Measurements from ENCODE around the gene RYK.
A peak's percentile ranks its signal among the peaks of the same experiment; 100 is the strongest.
"Not testable (repeated sequence)": the region's sequence is repeated elsewhere in the genome, so short reads cannot be mapped to it uniquely, and the experiment has no call there.

RYK gene

DNA sequence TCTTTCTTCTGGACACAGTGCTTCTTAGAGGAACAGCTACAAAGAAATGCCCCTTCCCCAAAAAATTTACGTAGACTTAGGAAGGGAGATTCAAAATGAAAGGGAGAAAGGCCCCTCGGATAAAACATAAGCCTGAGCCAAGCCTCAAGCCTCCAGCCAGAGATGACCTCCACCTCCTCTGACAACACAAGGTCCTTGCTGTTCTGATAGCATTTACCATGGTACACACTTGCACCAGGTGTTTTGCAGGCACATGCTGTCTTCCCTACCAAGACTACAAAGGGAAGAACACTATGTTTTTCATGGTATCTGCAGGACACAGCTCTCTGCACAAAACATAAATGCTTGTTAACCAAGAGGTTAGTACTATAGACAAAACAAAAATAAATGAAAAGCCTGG is 27.8 kb downstream of the RYK start:
- DNase-seq (ENCODE audit: low read depth in 2 of 3, low spot score in 1 of 3): no peak

DNA sequence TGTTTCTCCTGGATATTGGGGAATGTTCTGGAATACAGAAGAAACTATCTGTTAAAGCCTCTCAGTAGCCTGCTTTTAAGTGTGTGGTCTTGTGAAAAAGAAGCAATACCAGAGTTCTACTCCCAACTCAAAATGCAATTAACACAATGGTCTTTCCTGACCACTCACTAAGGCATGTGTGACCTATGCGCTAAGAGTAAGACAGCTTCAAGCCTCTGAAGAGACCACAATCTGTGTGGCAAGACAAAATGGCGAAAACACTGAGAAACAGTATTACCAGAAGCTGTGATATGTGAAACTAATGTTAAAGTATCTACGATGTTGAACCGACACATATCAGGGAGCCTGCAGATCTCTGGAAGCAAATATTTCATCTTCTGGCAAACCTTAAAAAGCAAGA is 33.8 kb downstream of the RYK start:
- DNase-seq (ENCODE audit: low read depth in 2 of 3, low spot score in 1 of 3): no peak

DNA sequence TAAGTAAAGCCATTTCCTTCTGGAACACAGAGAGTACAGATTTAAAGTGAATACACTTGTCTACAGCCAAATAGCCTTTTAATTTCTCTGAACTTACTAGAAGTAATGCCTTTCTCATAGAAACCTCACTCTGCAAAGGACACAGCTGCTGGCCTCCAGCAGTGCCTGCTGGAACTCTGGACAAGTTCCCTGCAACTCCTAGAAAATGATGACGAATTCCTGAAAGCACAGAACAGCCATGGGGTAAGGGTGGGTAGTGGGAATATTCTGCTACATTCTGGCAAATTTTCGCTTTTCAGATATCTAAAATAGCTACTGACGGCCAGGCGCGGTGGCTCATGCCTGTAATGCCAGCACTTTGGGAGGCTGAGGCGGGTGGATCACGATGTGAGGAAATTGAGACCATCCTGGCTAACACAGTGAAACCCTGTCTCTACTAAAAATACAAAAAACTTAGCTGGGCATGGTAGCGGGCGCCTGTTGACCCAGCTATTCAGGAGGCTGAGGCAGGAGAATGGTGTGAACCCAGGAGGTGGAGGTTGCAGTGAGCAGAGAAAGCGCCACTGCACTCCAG is 34.4 kb downstream of the RYK start:
- DNase-seq (ENCODE audit: low read depth in 2 of 3, low spot score in 1 of 3): no peak

DNA sequence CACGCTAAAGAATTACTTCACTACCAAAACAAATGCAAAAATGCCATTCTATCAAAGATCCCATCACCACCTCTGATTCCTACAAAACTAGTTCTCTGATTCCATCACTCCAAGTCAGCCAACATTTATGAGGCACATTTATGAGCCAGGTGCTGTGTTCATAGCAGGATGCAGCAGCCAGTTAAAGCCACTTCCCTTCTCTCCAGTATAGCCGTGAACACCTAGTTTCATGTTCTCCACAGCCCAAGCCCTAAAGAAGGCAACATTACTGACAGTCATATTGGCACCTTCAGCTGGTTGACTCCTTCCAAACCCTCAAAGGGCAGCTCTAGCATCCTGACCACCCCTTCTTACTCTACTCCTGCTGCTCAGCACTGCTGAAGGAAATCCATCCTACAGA is 36.4 kb downstream of the RYK start:
- no peak for DNase-seq (ENCODE audit: low read depth in 2 of 3, low spot score in 1 of 3)

DNA sequence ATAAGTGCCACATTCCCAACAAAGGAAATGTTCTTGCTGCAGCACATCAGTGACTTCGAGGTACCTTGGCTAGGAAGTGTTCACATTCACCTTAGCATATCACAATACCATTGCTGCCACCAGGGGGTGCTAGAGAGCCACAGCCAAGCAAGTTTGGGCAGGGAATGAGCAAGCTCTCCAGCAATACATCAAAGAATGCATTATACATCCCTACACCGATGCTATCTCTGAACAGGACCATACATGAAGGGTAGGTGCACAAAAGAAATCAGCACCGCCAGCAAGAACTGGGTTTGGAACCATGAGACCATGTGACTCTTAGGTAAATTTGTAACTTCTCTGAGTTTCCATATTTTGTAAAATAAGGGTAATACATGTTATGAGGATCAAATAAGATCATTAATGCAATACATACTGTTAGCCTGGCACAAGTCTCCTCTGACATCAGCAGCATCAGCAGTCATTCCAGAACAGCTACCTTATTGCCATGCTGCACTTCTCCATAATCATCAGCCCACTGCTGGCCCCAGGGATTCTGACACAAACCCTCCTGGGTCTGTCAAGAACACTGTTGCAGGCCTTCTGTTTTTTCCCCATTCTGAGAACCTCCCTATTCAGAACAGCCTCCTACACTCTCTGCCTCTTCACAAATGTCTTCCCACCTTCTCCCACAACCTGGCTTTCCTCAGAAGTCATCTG is 37.5 kb downstream of the RYK start:
- DNase-seq (ENCODE audit: low read depth in 2 of 3, low spot score in 1 of 3): peak; percentile 74 to 95 (median 81)

DNA sequence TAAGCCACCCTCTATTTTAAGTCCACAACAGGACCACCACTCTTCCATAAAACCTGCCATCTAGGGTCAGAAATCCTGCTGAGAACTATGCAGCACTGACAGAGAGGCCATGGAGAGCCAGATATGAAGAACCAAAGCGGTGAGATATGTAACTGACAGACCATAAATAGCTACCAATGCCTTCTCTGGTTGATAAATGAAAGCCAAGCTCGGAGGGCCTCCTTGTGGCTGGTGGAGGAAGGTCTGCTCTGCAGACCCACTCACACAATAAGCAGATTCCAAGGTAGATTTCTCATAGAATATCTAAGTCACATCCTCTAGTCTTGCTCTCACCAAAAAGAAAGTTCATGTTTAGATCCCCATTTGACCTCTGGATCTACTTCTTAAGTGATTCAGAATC is 38.9 kb downstream of the RYK start:
- DNase-seq (ENCODE audit: low read depth in 2 of 3, low spot score in 1 of 3): no peak

DNA sequence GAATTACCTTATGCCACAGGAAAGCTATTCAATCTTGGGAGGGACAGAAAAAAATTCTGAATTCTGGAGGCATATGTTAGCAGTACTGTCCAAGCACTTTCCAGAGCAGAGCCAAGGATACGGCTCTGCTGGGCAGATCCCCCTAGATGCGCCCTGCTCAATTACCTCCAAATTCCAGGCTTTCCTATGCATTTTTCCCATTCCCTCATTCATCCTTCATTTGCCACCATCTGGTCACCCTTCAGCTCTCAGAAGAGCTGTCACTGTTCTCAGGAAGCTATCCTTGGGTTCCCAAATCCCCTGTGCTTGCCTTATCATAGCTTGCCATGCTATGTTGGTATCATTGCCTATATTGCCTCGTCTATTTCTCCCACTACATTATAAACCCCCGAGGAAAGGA is 45.2 kb downstream of the RYK start:
- DNase-seq (ENCODE audit: low read depth in 2 of 3, low spot score in 1 of 3): no peak

DNA sequence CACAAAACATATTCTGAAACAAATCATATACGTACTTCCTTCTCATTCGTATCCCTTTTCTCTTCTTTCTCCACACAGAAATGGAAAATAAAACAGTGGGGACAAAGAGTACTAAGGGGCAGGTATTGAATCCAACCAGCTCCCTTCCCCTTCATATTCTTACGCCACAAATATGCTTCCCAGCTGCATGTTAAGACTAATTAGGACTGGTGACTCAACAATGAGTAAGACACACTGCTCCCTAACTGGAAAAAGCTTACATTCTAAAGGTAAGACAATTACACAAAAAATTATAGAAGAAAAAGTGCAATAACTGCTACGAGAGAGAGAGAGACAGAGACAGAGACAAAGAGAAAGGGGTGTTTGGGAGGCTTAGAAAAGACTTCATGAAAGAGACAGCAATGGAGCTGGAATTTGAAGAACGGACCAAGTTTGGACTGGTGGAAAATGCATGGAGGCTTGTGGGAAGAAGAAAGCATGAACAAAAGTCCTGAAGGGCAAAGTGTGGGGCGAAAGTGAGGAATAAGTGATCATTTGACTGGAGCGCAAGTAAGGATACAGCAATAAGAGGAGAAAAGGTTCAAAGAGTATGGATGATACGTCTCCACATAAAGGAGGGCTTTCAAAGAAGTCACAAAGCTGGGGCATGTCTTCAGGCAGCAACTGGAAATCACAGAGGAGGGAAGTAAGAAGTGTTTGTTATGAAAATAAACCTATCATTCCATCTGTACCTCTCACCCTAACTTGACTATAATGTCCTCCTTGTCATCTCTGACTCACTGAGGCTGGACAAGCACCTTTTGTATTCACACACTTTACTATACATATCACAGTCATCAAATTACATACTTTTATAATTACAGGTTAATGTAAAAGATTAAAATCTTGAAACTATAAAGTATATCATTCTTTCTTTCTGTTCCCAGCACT is 49.2 kb downstream of the RYK start:
- DNase-seq (ENCODE audit: low read depth in 2 of 3, low spot score in 1 of 3): no peak

DNA sequence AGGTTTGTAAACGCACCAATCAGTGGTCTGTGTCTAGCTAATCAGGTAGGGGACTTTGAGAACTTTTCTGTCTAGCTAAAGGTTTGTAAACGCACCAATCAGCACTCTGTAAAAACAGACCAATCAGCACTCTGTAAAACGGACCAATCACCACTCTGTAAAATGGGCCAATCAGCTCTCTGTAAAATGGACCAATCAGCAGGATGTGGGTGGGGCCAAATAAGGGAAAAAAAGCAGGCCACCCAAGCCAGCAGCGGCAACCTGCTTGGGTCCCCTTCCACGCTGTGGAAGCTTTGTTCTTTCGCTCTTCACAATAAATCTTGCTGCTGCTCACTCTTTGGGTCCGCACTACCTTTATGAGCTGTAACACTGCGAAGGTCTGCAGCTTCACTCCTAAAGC is 50.8 kb downstream of the RYK start:
- DNase-seq (ENCODE audit: low read depth in 2 of 3, low spot score in 1 of 3): not testable (repeated sequence)

DNA sequence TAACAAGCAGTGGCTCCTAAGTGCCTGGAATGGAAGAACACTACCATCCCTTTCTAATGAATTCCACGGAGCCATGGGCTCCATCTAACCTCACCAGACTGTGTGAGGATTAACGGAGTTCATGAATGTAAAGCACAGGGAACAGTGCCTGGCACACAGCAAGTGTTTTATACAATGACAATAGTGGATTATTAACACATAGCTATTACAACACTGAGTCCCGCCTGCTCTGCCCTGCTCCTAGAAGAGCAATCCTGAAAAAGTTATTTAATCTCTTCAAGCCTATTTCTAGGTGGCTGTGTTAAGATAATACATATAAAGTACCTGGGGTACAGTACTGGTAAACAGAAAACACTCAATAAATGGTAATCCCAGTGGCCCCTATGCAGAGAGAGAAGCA is 51.4 kb downstream of the RYK start:
- DNase-seq (ENCODE audit: low read depth in 2 of 3, low spot score in 1 of 3): no peak

DNA sequence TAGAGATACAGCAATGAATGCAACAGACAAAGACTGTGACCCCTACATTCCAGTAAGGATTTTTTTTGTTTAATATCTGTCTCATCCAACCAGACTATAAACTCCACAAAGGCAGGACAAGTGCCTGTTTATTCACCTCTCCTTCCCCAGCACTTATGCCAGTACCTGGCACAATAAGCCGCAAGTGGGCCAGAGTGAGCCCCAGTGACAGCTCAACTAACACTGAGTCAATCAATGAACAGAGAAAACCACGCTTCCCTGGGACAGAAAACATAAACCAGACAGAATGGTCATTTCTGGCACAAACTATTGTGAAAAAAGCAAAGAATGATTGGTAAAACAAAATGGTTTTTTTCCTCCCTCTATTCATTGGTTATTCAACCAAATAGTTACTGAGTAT is 52.2 kb downstream of the RYK start:
- no peak for DNase-seq (ENCODE audit: low read depth in 2 of 3, low spot score in 1 of 3)

DNA sequence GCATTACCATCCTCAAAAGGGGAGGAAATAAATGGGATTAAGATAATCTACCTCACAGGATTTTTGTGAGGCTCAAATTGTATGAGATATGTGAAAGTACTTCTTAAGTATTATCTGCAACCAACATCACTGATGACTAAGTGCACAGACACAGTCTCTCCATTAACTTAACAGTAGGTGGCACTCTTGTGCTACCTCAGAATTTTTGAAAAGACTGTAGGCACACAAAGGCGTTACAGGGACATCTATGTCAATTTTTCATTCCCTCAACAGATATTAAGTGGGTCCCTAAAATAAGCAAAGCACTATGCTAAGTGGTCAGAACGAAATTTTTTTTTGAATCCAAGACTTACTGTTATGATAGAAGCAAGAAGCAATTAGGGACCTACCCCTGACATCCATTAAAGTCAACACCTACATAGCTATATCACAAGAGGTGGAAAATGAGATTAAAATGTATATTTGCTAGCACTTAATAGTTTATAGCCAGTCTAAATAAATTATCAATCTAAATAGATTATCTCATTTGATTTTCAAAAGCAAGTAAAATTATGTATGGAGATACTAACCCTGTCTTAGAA is 52.9 kb downstream of the RYK start:
- DNase-seq (ENCODE audit: low read depth in 2 of 3, low spot score in 1 of 3): peak in 1 of 3 donors; percentile 31

DNA sequence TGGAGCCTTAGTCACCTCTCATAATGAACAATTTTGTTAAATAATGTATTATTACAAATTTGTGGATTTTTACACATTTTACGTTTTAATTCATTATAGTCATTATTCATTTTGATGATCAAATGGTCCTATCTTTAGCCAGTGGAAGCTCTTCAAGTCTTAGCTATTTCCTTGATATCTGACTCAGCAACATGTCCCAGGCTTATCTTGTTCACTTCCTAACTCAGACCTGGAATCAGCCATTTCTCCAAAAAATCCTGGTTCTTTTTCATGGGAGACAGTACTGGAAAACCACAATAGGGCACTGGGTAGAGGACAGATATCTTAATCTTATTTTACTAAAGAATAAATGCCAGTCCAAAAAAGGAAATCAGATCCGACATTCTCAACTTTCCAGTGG is 56.4 kb downstream of the RYK start:
- DNase-seq (ENCODE audit: low read depth in 2 of 3, low spot score in 1 of 3): no peak

DNA sequence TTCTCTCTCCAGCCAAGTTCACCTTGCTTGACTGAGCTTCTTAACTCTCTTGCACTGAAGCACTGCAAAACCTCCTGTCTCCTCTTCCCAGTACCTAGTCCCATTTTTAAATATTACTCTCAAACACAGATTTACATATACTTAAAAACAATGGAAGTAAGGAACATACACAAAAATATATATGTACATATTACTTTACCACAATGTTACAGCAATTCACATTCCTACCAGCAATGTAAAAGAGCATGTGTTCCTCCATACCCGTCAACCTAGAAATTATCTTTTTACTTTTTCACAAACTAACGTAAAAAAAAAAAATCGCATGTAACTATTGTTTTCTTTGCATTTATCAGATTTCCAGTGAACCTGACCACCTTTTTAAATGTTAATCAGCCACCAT is 60.4 kb downstream of the RYK start:
- no peak for DNase-seq (ENCODE audit: low read depth in 2 of 3, low spot score in 1 of 3)

DNA sequence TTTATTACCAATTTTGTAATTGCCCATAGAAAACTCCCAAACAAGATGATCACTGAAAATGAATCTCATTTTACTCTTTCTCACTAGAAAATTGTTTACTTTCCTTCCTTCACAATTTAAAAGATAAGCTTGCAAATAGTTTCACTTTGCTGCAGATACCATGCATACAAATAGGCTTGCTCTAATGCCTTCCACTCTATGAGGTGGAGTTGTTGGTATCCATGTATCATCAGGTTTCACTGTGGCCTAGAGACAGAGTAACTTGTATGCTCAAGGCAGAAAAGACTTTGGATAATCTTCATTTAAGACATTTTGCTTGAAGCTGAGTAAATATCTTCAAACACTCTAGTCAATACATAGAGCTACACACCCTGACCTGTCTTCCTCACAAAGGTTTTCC is 60.8 kb downstream of the RYK start:
- no peak for DNase-seq (ENCODE audit: low read depth in 2 of 3, low spot score in 1 of 3)

DNA sequence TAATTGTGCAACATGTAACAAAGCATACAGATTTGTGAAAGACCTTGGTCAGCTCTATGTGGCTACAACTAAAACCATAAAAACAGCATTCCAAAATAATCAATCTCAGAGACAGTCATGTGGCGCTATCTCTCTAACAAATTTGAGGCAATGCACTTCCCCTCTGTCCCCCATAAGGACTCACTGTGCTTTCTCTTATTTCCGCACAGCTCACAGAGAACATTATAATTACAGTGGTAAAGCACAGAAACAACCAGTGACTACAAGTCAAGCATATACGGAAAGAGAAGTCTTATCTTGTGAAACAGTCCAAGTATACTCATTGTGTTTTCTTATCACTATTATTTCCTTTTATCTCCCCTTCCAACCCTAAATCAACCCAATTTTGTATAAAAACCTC is 64.3 kb downstream of the RYK start:
- no peak for DNase-seq (ENCODE audit: low read depth in 2 of 3, low spot score in 1 of 3)

DNA sequence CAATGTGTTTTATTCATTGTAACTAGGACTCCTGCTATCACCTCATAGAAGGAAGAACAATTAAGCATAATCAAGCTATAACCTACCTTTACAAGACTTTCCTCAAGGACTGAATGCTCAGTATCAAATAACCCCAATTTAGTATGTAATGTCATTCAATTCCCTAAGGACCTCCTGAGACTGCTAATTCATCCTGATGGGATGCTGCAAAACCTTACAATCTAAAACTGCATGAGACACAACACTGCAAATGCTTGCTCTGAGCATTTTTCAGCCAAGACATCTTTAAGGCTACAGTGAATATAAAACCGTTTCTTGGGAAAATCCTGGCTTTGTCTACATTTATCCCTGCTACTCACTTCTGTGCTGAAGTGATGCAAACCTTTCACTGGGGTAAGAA is 69.9 kb downstream of the RYK start:
- DNase-seq (ENCODE audit: low read depth in 2 of 3, low spot score in 1 of 3): no peak

DNA sequence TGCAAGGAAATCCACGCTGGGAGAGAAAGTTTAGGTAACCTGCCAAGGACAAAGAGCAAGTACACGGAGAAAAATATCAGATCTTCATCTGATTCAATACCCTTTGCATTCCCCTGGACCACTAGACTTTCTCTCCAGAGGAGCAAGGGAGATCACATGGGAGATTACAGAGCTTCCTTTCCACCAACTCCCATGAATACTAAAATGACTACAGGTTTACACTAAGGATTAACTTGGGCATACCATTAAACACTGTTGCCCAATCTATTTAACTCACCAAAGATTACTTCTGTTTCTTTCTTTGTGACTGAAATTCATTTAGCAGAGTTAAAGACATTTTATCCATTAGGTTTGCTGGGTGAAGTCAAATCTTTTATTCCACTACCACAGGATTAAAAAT is 71.2 kb downstream of the RYK start:
- no peak for DNase-seq (ENCODE audit: low read depth in 2 of 3, low spot score in 1 of 3)

DNA sequence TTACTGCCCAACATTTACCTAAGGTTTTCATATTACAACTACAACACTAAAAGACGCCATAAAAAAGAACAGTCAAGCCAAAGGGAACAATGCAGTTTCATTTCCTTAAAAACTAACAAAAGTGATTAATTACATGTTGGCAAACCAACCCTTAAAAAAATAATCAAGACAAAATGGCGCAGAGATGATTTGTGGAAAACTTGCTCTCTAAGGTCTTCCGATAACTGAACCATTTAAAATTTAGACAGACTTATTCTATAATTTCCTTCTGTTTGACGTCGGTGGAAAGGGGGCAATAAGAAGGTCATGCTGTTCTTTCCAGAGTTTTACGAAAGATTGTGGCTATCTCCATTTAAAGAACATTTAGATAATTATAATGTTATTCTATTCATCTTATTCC is 87.6 kb downstream of the RYK start:
- no peak for DNase-seq (ENCODE audit: low read depth in 2 of 3, low spot score in 1 of 3)

DNA sequence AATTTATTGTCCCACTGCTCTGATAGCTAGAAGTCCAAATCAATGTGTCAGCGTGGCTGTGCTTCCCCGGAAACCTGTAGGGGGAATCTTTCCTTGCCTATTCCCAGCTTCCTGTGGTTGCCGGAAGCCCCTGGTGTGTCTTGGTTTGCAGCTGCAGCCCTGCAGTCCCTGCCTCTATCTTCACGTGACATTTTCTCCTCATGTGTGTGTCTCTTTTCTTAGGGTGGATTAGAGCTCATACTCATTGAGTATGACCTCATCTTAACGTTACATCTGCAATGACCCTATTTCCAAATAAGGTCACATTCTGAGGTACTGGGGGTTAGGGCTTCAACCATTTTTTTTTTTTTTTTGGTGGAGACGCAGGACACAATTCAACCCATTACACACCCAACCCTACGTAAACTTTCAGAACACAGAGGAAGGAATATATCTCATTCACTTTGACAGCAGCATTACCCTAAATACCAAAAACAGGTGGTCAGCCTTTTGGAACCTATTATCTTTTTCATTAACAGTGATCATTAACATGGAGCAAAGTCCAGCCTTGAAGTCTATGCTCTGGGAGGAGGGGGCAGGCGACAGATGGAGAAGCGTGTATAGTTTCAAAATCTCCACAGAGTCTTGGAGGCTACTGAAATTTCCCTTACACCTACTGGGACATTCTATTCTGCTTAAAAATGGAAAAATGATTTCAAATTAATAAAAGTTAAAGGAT is 88.6 kb downstream of the RYK start:
- no peak for DNase-seq (ENCODE audit: low read depth in 2 of 3, low spot score in 1 of 3)

DNA sequence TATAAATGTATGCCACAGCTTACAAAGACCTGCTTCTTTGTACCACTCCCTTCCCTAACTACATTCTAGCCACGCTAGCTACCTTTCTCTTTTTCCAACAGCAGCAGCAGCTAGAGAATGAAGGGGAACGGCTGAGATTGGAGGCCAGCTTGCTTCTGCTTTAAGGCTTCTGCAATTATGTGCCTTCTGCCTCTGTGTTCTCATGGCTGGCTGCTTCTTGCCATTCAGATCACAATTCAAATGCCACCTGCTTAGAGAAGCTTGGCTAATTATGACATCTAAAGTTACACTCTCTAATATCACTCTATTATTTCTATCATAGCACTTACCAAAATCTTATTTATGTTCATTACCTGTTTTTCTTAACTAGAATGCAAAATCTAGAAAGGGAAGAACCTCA is 95.2 kb downstream of the RYK start:
- DNase-seq (ENCODE audit: low read depth in 2 of 3, low spot score in 1 of 3): no peak

Data from stimulated activated CD4-positive, alpha-beta T cell treated with anti-CD3 and anti-CD28 coated beads, Interleukin-12 subunit alpha, Interleukin-12 subunit beta, amount 100 ng/mL, for 48 hours (primary cell).